CD4-positive, alpha-beta T cell (primary cell): ENCODE results near the gene KCNH1. TPM values are rescaled to one million over a fixed set of nuclear protein-coding genes. Genes with fewer than 3 reads are reported as not detected.

Experiments used
- ATAC-seq: fragments of 200-7000 bp; cut with Tn5 transposase; one replicate; pipeline ENCODE4 v1.10.0; 2022; ENCODE audit warnings: mild to moderate bottlenecking; ENCODE audit not compliant: poor library complexity
- CTCF ChIA-PET: fragments of 350-600 bp; sonication (Branson Sonifier 250); formaldehyde crosslinking; loops from one replicate; lab custom pipeline; 2021; ENCODE audit warnings: antibody characterized with exemption, inconsistent platforms; lab: Charles Lee
- POLR2A ChIA-PET: fragments of 350-600 bp; sonication (Branson Sonifier 250); formaldehyde crosslinking; loops from one replicate; lab custom pipeline; 2021; ENCODE audit warnings: antibody characterized with exemption, inconsistent platforms; lab: Charles Lee
- DNase-seq, 14 experiments: peaks; one replicate each; pipeline ENCODE4 v3.0.0-alpha.2; 2013 to 2020; ENCODE audit warnings: mixed read lengths in 2 of 14
- H3K27ac ChIP-seq, 2 donors: one replicate each; pipeline versions ENCODE4 v1.5.1 to v1.7.0; 2013; ENCODE audit warnings: low read length in 2 of 2, low read depth in 1 of 2, mild to moderate bottlenecking in 1 of 2
- H3K27me3 ChIP-seq, 2 experiments: 1 replicate in 1 of 2; 2 replicates in 1 of 2; pipeline versions ENCODE4 v1.6.1 to v1.7.0; 2013; ENCODE audit warnings: low read length in 2 of 2, control low read depth in 1 of 2, mild to moderate bottlenecking in 1 of 2, moderate library complexity in 1 of 2; ENCODE audit not compliant: insufficient read depth in 2 of 2, control insufficient read depth in 1 of 2
- H3K36me3 ChIP-seq: one replicate; pipeline ENCODE4 v1.6.1; 2013; ENCODE audit warnings: low read length, control low read depth; ENCODE audit not compliant: insufficient read depth
- H3K4me1 ChIP-seq: one replicate; pipeline ENCODE4 v1.6.1; 2013; ENCODE audit warnings: low read length, control low read depth; ENCODE audit not compliant: insufficient read depth
- H3K4me3 ChIP-seq: one replicate; pipeline ENCODE4 v1.5.1; 2013; ENCODE audit warnings: mild to moderate bottlenecking, low read length, moderate library complexity
- H3K9me3 ChIP-seq, 2 experiments: 1 replicate in 1 of 2; 2 replicates in 1 of 2; pipeline versions ENCODE4 v1.6.1 to v1.7.0; 2013; ENCODE audit warnings: low read length in 2 of 2, mild to moderate bottlenecking in 2 of 2, control low read depth in 1 of 2, moderate library complexity in 1 of 2; ENCODE audit not compliant: control insufficient read depth in 1 of 2, insufficient read depth in 1 of 2
- H3K27ac Mint-ChIP-seq: one replicate; pipeline ENCODE4 v1.8.0; 2020; ENCODE audit warnings: mixed read lengths
- H3K27me3 Mint-ChIP-seq: one replicate; pipeline ENCODE4 v1.8.0; 2021; ENCODE audit warnings: mixed read lengths
- H3K36me3 Mint-ChIP-seq: one replicate; pipeline ENCODE4 v1.8.0; 2021; ENCODE audit warnings: low read depth, mixed read lengths
- H3K4me1 Mint-ChIP-seq: one replicate; pipeline ENCODE4 v1.8.0; 2021; ENCODE audit warnings: low read depth, mixed read lengths
- H3K4me3 Mint-ChIP-seq: one replicate; pipeline ENCODE4 v1.8.0; 2020; ENCODE audit warnings: mild to moderate bottlenecking, mixed read lengths
- H3K9me3 Mint-ChIP-seq: one replicate; pipeline ENCODE4 v1.8.0; 2020; ENCODE audit warnings: mixed read lengths
- CTCF ChIP-seq: fragments of 200-600 bp; IDR thresholded peaks from one replicate; pipeline ENCODE4 v1.8.0; 2022; ENCODE audit warnings: antibody characterized with exemption, mild to moderate bottlenecking
- intact Hi-C, 2 experiments: fragments of 100-400 bp; cut with DNase I in 1 of 2; cut with micrococcal nuclease in 1 of 2; formaldehyde crosslinking; loops; one replicate each; pipeline versions ENCODE4 v1.15.1 to v1.9.0; 2023 to 2025; cut with DNase I, micrococcal nuclease
- total RNA-seq, 174 experiments: library from RNA in 2 of 174; stranded (reverse) in 2 of 174; gene quantifications; one replicate each; pipeline ENCODE4 v1.2.3 and lab custom pipeline; 2021 to 2026

Gene KCNH1
- total RNA-seq, 2 experiments from 2014 or later = not detected

- no peak for TF ChIP-seq CTCF
- Mint-ChIP-seq H3K27ac (no peak overlapping the region), H3K27me3 (peaks cover 5% of the 10 kb centered on the region), H3K9me3 (peaks cover 5% of the 10 kb centered on the region), H3K36me3 (no peaks in the 10 kb centered on the region), H3K4me1 (no peaks in the 10 kb centered on the region), H3K4me3 (no peak overlapping the region)
- intact Hi-C loops = no loop called here
- POLR2A ChIA-PET = no interaction called here
- Histone ChIP-seq H3K27ac (no peak overlapping the region), H3K4me3 (no peak overlapping the region), H3K27me3 (peaks cover 7 to 13% of the 10 kb centered on the region in 2 experiments), H3K9me3 (peaks cover 0 to 10% of the 10 kb centered on the region in 2 experiments), H3K4me1 (no peaks in the 10 kb centered on the region), H3K36me3 (no peaks in the 10 kb centered on the region)
- no peak for ATAC-seq
- DNase-seq = no peak
- CTCF ChIA-PET = no interaction called here
Measured at GRCh38 chr1:211158866-211159265, 24.9 kb upstream of the KCNH1 start.

GRCh38 chr1:211155040-211155439 lies 21.1 kb upstream of the KCNH1 start:
- DNase-seq (no peak), ATAC-seq (no peak)
- H3K27me3 ChIP-seq = no peaks in the 10 kb centered on the region
- Mint-ChIP-seq H3K4me3 (no peak overlapping the region), H3K27ac (no peak overlapping the region), H3K9me3 (peaks cover 5% of the 10 kb centered on the region), H3K27me3 (no peaks in the 10 kb centered on the region), H3K4me1 (no peaks in the 10 kb centered on the region), H3K36me3 (no peaks in the 10 kb centered on the region)
- no peaks in the 10 kb centered on the region for H3K9me3 ChIP-seq
- intact Hi-C loops = no loop called here
- H3K4me1 ChIP-seq = no peaks in the 10 kb centered on the region
- no peak for TF ChIP-seq CTCF
- ChIA-PET CTCF (no interaction called here), POLR2A (no interaction called here)
- H3K36me3 ChIP-seq = no peaks in the 10 kb centered on the region
- H3K4me3 ChIP-seq = no peak overlapping the region
- H3K27ac ChIP-seq = no peak overlapping the region

- H3K4me1 Mint-ChIP-seq = no peaks in the 10 kb centered on the region
- no peaks in the 10 kb centered on the region for H3K4me1 ChIP-seq
- no peak overlapping the region for H3K4me3 Mint-ChIP-seq
- no peak for ATAC-seq
- no peaks in the 10 kb centered on the region for H3K27me3 Mint-ChIP-seq
- no peaks in the 10 kb centered on the region for H3K27me3 ChIP-seq
- no peak overlapping the region for H3K27ac Mint-ChIP-seq
- no peak overlapping the region for H3K4me3 ChIP-seq
- no peak for TF ChIP-seq CTCF
- intact Hi-C loops = no loop called here
- ChIA-PET CTCF (interaction anchor here (0.9 kb wide), 1 partner anchor 18 kb away, joined by 4 read pairs; no protein-coding TSS in a partner anchor), POLR2A (no interaction called here)
- H3K36me3 Mint-ChIP-seq = no peaks in the 10 kb centered on the region
- no peak for DNase-seq
- no peaks in the 10 kb centered on the region for H3K9me3 ChIP-seq
- no peaks in the 10 kb centered on the region for H3K36me3 ChIP-seq
- H3K27ac ChIP-seq = no peak overlapping the region
- H3K9me3 Mint-ChIP-seq = peaks cover 4% of the 10 kb centered on the region
Measured at GRCh38 chr1:211153932-211154331, 20.0 kb upstream of the KCNH1 start.
